Endothelial cell of umbilical vein (primary cell): Measurements from ENCODE around the gene DDX47. TPM values are rescaled to one million over a fixed set of nuclear protein-coding genes. Genes with fewer than 3 reads are reported as not detected.

ENCODE experiments used
- BruUV-seq: library from RNA; stranded (reverse); fragments of 400-500 nt; replicated peaks from 2 replicates; lab custom pipeline; 2021; lab: Mats Ljungman, UMichigan
- CTCF ChIA-PET: fragments of 300-600, 350-600 bp; sonication (Branson Sonifier 250); formaldehyde crosslinking; loops from one replicate; lab custom pipeline; 2021; ENCODE audit warnings: antibody characterized with exemption, inconsistent platforms; lab: Charles Lee
- POLR2A ChIA-PET: fragments of 300-600, 350-600 bp; sonication (Branson Sonifier 250); formaldehyde crosslinking; loops from one replicate; lab custom pipeline; 2021; ENCODE audit warnings: antibody characterized with exemption, inconsistent platforms; lab: Charles Lee
- DNase-seq: peaks from one replicate; pipeline ENCODE4 v3.0.0-alpha.2; 2011; ENCODE audit warnings: low read depth, low spot score
- FAIRE-seq: peaks from 2 replicates; lab custom pipeline; 2011; peaks lifted over from hg19 to GRCh38; lab: Jason Lieb, UNC
- H2AFZ ChIP-seq: 2 replicates; pipeline ENCODE4 v1.6.0; 2012; ENCODE audit warnings: low read depth, low read length, control low read depth, inconsistent platforms
- H3K27ac ChIP-seq: 2 replicates; pipeline ENCODE4 v1.5.1; 2011; ENCODE audit warnings: low read depth, mild to moderate bottlenecking, control low read depth, low read length, moderate library complexity; ENCODE audit not compliant: insufficient read depth
- H3K27me3 ChIP-seq, 2 experiments: 2 replicates each; pipeline versions ENCODE4 v1.6.0 to v1.6.1; 2011; ENCODE audit warnings: low read length in 2 of 2, mixed read lengths in 1 of 2; ENCODE audit not compliant: control insufficient read depth in 2 of 2, insufficient read depth in 2 of 2
- H3K36me3 ChIP-seq, 2 experiments: 2 replicates in 1 of 2; 3 replicates in 1 of 2; pipeline ENCODE4 v1.5.1; 2011; ENCODE audit warnings: low read length in 2 of 2, mild to moderate bottlenecking in 1 of 2, moderate library complexity in 1 of 2; ENCODE audit not compliant: control insufficient read depth in 2 of 2, insufficient read depth in 2 of 2; ENCODE audit errors: extremely low read depth in 1 of 2
- H3K4me1 ChIP-seq: 3 replicates; pipeline ENCODE4 v1.5.1; 2011; ENCODE audit warnings: mild to moderate bottlenecking, low read length; ENCODE audit not compliant: control insufficient read depth, insufficient read depth; ENCODE audit errors: extremely low read depth
- H3K4me2 ChIP-seq: 2 replicates; pipeline ENCODE4 v1.6.1; 2011; ENCODE audit warnings: low read length, control low read depth, mixed read lengths; ENCODE audit not compliant: insufficient read depth
- H3K4me3 ChIP-seq, 3 experiments: fragments of 200-600 bp in 1 of 3; sonication (generic), shearing (Covaris generic) in 1 of 3; replicated peaks in 1 of 3; 2 replicates each; pipeline ENCODE4 v1.5.1; 2011 to 2016; ENCODE audit warnings: control low read depth in 3 of 3, low read length in 3 of 3, mild to moderate bottlenecking in 2 of 3, inconsistent platforms in 1 of 3, low read depth in 1 of 3, moderate library complexity in 1 of 3; ENCODE audit not compliant: insufficient read depth in 1 of 3
- H3K79me2 ChIP-seq: 2 replicates; pipeline ENCODE4 v1.6.0; 2012; ENCODE audit warnings: low read length, inconsistent platforms; ENCODE audit not compliant: control insufficient read depth, insufficient read depth
- H3K9ac ChIP-seq: replicated peaks from 2 replicates; pipeline ENCODE3; 2011; ENCODE audit warnings: low read length, control low read depth; ENCODE audit not compliant: insufficient read depth; ENCODE audit errors: extremely low read depth
- H3K9me1 ChIP-seq: replicated peaks from 3 replicates; pipeline ENCODE4 v1.6.0; 2011; ENCODE audit warnings: mild to moderate bottlenecking, low read length; ENCODE audit not compliant: control insufficient read depth, insufficient read depth; ENCODE audit errors: extremely low read depth
- H3K9me3 ChIP-seq: replicated peaks from 2 replicates; pipeline ENCODE4 v1.5.1; 2012; ENCODE audit warnings: low read length, inconsistent platforms; ENCODE audit not compliant: control insufficient read depth, insufficient read depth
- H4K20me1 ChIP-seq: replicated peaks from 2 replicates; pipeline ENCODE3; 2011; ENCODE audit warnings: mild to moderate bottlenecking, low read length; ENCODE audit not compliant: control insufficient read depth, insufficient read depth; ENCODE audit errors: extremely low read depth
- EZH2 ChIP-seq: IDR thresholded peaks from 2 replicates; pipeline ENCODE4 v1.6.1; 2012; ENCODE audit warnings: borderline replicate concordance, low read depth, mild to moderate bottlenecking, moderate library complexity, low read length, inconsistent platforms; ENCODE audit not compliant: severe bottlenecking
- FOS ChIP-seq: IDR thresholded peaks from 2 replicates; pipeline ENCODE4 v1.6.1; 2011; ENCODE audit warnings: mild to moderate bottlenecking, low read length, moderate library complexity, borderline replicate concordance; ENCODE audit not compliant: insufficient read depth
- GATA2 ChIP-seq: IDR thresholded peaks from 2 replicates; pipeline ENCODE4 v1.7.0; 2011; ENCODE audit warnings: low read depth, mild to moderate bottlenecking, moderate library complexity, mixed read lengths, low read length; ENCODE audit not compliant: insufficient read length, insufficient read depth
- JUN ChIP-seq: IDR thresholded peaks from 2 replicates; pipeline ENCODE4 v1.6.1; 2011; ENCODE audit warnings: borderline replicate concordance, low read depth; ENCODE audit not compliant: insufficient read length, insufficient read depth
- MYC ChIP-seq: IDR thresholded peaks from one replicate; pipeline ENCODE4 v1.6.1; 2011; ENCODE audit warnings: mild to moderate bottlenecking, low read depth, low read length
- POLR2A ChIP-seq: IDR thresholded peaks from 2 replicates; pipeline ENCODE4 v1.6.1; 2012; ENCODE audit warnings: low read depth, mild to moderate bottlenecking, control low read depth, low read length
- POLR2AphosphoS5 ChIP-seq: IDR thresholded peaks from 2 replicates; pipeline ENCODE4 v1.6.1; 2012; ENCODE audit warnings: low read depth, mild to moderate bottlenecking, control low read depth, low read length, moderate library complexity; ENCODE audit not compliant: insufficient read depth
- dilution Hi-C: fragments of 300-500 bp; cut with MboI; formaldehyde crosslinking; loops from one replicate; pipeline ENCODE4 v1.15.0; 2019; ENCODE audit warnings: low sequenced_read_pairs; ENCODE audit not compliant: extremely low pct_ligation_motif_present
- intact Hi-C: fragments of 100-400 bp; cut with micrococcal nuclease; formaldehyde crosslinking; loops from one replicate; pipeline ENCODE4 v1.10.0; 2022
- polyA plus RNA-seq, 4 experiments: library from polyadenylated mRNA; depleted of rRNA in 3 of 4; stranded (reverse) in 3 of 4; unstranded in 1 of 4; fragments of >200 nt; gene quantifications; 2 replicates each; pipeline versions ENCODE4 v1.2.1 to v1.2.3, GENCODE V29; 2011 to 2012; ENCODE audit warnings: missing spikeins in 1 of 4
- total RNA-seq: library from RNA; stranded (reverse); gene quantifications from 2 replicates; pipeline ENCODE4 v1.2.3, GENCODE V29; 2021
- TF ChIP-seq, protein P1 (sequence below), 2 donors: IDR thresholded peaks; 1 replicate in 1 of 2; 2 replicates in 1 of 2; pipeline ENCODE4 v1.5.1; 2011; ENCODE audit warnings: low read length in 2 of 2, mild to moderate bottlenecking in 2 of 2, moderate library complexity in 2 of 2, control low read depth in 1 of 2, inconsistent platforms in 1 of 2, low read depth in 1 of 2; ENCODE audit not compliant: insufficient read depth in 1 of 2; ENCODE audit errors: extremely low read depth in 1 of 2
- TF ChIP-seq, protein P2 (sequence below): IDR thresholded peaks from 2 replicates; pipeline ENCODE4 v1.6.1; 2011; ENCODE audit not compliant: insufficient read depth, insufficient read length

Gene DDX47
- total and polyA plus RNA-seq, 2 donors (not counting 3 experiments of a cell fraction or from before 2014, with no cell fraction given) = 73.4 to 74.6 TPM

GRCh38 chr12:12796171-12796570 is 17.0 kb upstream of the DDX47 start:
- Histone ChIP-seq H3K27ac (no peak overlapping the region), H2AFZ (no peak overlapping the region), H3K36me3 (no peaks in the 10 kb centered on the region), H3K79me2 (no peaks in the 10 kb centered on the region), H3K9me1 (no peaks in the 10 kb centered on the region), H3K4me1 (no peaks in the 10 kb centered on the region), H4K20me1 (no peaks in the 10 kb centered on the region), H3K4me3 (no peak overlapping the region), H3K4me2 (no peak overlapping the region), H3K27me3 (no peaks in the 10 kb centered on the region), H3K9me3 (no peaks in the 10 kb centered on the region), H3K9ac (no peak overlapping the region)
- FAIRE-seq = no peak
- ChIA-PET CTCF (no interaction called here), POLR2A (no interaction called here)
- dilution Hi-C loops = no loop called here
- intact Hi-C loops = no loop called here
- BruUV-seq = no TSS peak
- DNase-seq = no peak
- TF ChIP-seq POLR2A (no peak), POLR2AphosphoS5 (no peak), MYC (no peak), EZH2 (no peak), FOS (no peak), GATA2 (no peak), JUN (no peak)
- TF ChIP-seq, protein P1, sequence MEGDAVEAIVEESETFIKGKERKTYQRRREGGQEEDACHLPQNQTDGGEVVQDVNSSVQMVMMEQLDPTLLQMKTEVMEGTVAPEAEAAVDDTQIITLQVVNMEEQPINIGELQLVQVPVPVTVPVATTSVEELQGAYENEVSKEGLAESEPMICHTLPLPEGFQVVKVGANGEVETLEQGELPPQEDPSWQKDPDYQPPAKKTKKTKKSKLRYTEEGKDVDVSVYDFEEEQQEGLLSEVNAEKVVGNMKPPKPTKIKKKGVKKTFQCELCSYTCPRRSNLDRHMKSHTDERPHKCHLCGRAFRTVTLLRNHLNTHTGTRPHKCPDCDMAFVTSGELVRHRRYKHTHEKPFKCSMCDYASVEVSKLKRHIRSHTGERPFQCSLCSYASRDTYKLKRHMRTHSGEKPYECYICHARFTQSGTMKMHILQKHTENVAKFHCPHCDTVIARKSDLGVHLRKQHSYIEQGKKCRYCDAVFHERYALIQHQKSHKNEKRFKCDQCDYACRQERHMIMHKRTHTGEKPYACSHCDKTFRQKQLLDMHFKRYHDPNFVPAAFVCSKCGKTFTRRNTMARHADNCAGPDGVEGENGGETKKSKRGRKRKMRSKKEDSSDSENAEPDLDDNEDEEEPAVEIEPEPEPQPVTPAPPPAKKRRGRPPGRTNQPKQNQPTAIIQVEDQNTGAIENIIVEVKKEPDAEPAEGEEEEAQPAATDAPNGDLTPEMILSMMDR (IDR thresholded peaks at IDR 0.05; ENCODE audit: extremely low read depth in 1 of 2, insufficient read depth in 1 of 2, low read depth in 1 of 2, low read length in 2 of 2) = no peak
- TF ChIP-seq, protein P2, sequence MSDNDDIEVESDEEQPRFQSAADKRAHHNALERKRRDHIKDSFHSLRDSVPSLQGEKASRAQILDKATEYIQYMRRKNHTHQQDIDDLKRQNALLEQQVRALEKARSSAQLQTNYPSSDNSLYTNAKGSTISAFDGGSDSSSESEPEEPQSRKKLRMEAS = no peak
